Motor neuron (in vitro differentiated cells): ENCODE data around the gene EGLN1. TPM values are rescaled to one million over a fixed set of nuclear protein-coding genes. Genes with fewer than 3 reads are reported as not detected.

ENCODE experiments used
- ATAC-seq, 8 experiments: fragments of 200-7000 bp; cut with Tn5 transposase; replicated peaks in 6 of 8; 2 replicates each; pipeline ENCODE4 v1.8.0; 2021; ENCODE audit warnings: mild to moderate bottlenecking in 8 of 8, moderate library complexity in 8 of 8
- H3K27ac ChIP-seq, 2 donors: fragments of 250-450 bp; sonication (Bioruptor Pico); 2 replicates each; pipeline ENCODE4 v1.9.0; 2021; ENCODE audit warnings: antibody characterized with exemption in 2 of 2, mild to moderate bottlenecking in 2 of 2, moderate library complexity in 1 of 2
- H3K4me1 ChIP-seq, 2 donors: fragments of 250-450 bp; sonication (Bioruptor Pico); replicated peaks in 1 of 2; 2 replicates each; pipeline ENCODE4 v1.6.1; 2021; ENCODE audit warnings: antibody characterized with exemption in 2 of 2, mild to moderate bottlenecking in 2 of 2, moderate library complexity in 1 of 2
- H3K4me3 ChIP-seq, 5 donors: fragments of 250-450 bp; sonication (Bioruptor Pico); 2 replicates each; pipeline ENCODE4 v1.9.0; 2021; ENCODE audit warnings: antibody characterized with exemption in 5 of 5, mild to moderate bottlenecking in 5 of 5, moderate library complexity in 4 of 5
- WGBS, 10 experiments: fragments of 450-650 bp; shearing (Covaris generic); methylation state at CpG; one replicate each; pipeline ENCODE4 v1.0.0; 2022; 5-methylcytosine and 5-hydroxymethylcytosine counted together
- in situ Hi-C, 9 experiments: fragments of 400-800 bp; cut with MboI; loops; one replicate each; pipeline ENCODE4 v1.15.0; 2021; ENCODE audit warnings: low sequenced_read_pairs in 9 of 9, low pct_unique_long_range_greater_than_20kb in 2 of 9; ENCODE audit not compliant: unreplicated experiment in 9 of 9
- total RNA-seq, 8 experiments: library from RNA; unstranded; fragments of 300-600 nt; gene quantifications; 2 replicates each; pipeline versions ENCODE4 v1.2.3 to v1.2.4, GENCODE V29; 2022

Gene EGLN1
- total RNA-seq, 8 experiments from 2014 or later: 14.8 to 46.5 (median 35.4) TPM

- Histone ChIP-seq H3K27ac (no peak overlapping the region), H3K4me1 (peaks cover 4 to 20% of the 10 kb centered on the region in 2 donors), H3K4me3 (no peak overlapping the region)
- in situ Hi-C loops: no loop called here
- ATAC-seq: peak in 3 of 8 experiments; percentile 77 to 99 (median 97)
- WGBS, 10 experiments: 18 to 83% (median 61%) methylated on average over 1 to 6 of the region's 6 CpGs
Measured at GRCh38 chr1:231407547-231408396, 14.3 kb downstream of the EGLN1 start.

- 10 to 92% (median 65%) methylated on average over 1 to 3 of the region's 3 CpGs for WGBS, 10 experiments
- in situ Hi-C loops: no loop called here
- ATAC-seq: no peak
- no peak overlapping the region for H3K27ac ChIP-seq
- H3K4me3 ChIP-seq: no peak overlapping the region
- H3K4me1 ChIP-seq: peaks cover 4 to 15% of the 10 kb centered on the region in 2 donors
Measured at GRCh38 chr1:231407049-231407448, 15.0 kb downstream of the EGLN1 start.

- 80 to 100% (median 95%) methylated on average over 1 to 2 of the region's 2 CpGs; no CpG with 5 or more reads in 1 of the 10 experiments for WGBS, 10 experiments
Measured at GRCh38 chr1:231404318-231404717, 17.8 kb downstream of the EGLN1 start.

GRCh38 chr1:231401478-231401877 lies 20.6 kb downstream of the EGLN1 start:
- Histone ChIP-seq H3K27ac (no peak overlapping the region), H3K4me3 (no peak overlapping the region), H3K4me1 (no peaks in the 10 kb centered on the region)
- ATAC-seq: no peak
- in situ Hi-C loops: no loop called here
- 0 to 94% (median 56%) methylated on average over 1 of the region's 1 CpG; no CpG with 5 or more reads in 2 of the 10 experiments for WGBS, 10 experiments

More at GRCh38 chr1:231404318-231404717, 17.8 kb downstream of the EGLN1 start:
- Histone ChIP-seq H3K4me3 (no peak overlapping the region), H3K27ac (no peak overlapping the region), H3K4me1 (peaks cover 0 to 6% of the 10 kb centered on the region in 2 donors)
- in situ Hi-C loops: no loop called here
- ATAC-seq: no peak

GRCh38 chr1:231397886-231398671 lies 24.0 kb downstream of the EGLN1 start:
- no peak overlapping the region for H3K4me3 ChIP-seq
- no peak overlapping the region for H3K27ac ChIP-seq
- in situ Hi-C loops: no loop called here
- peaks cover 0 to 6% of the 10 kb centered on the region in 2 donors for H3K4me1 ChIP-seq
- ATAC-seq: no peak
- 50 to 100% (median 87%) methylated on average over 1 to 4 of the region's 4 CpGs for WGBS, 10 experiments

- 89 to 100% (median 92%) methylated on average over 1 to 2 of the region's 2 CpGs; no CpG with 5 or more reads in 1 of the 10 experiments for WGBS, 10 experiments
- no peak for ATAC-seq
- in situ Hi-C loops: no loop called here
- Histone ChIP-seq H3K27ac (no peak overlapping the region), H3K4me1 (peaks cover 0 to 6% of the 10 kb centered on the region in 2 donors), H3K4me3 (no peak overlapping the region)
Measured at GRCh38 chr1:231396643-231397042, 25.4 kb downstream of the EGLN1 start.

GRCh38 chr1:231395998-231396390 lies 26.1 kb downstream of the EGLN1 start:
- Histone ChIP-seq H3K4me1 (peaks cover 0 to 6% of the 10 kb centered on the region in 2 donors), H3K27ac (no peak overlapping the region), H3K4me3 (no peak overlapping the region)
- no peak for ATAC-seq
- 43 to 93% (median 73%) methylated on average over 1 to 4 of the region's 4 CpGs; no CpG with 5 or more reads in 1 of the 10 experiments for WGBS, 10 experiments
- in situ Hi-C loops: no loop called here

- Histone ChIP-seq H3K4me3 (no peak overlapping the region), H3K27ac (peak overlapping the region in 1 of 2 donors; percentile 47), H3K4me1 (peaks cover 0 to 6% of the 10 kb centered on the region in 2 donors)
- WGBS, 10 experiments: 2 to 90% (median 70%) methylated on average over 3 to 10 of the region's 10 CpGs; no CpG with 5 or more reads in 1 of the 10 experiments
- ATAC-seq: peak in 7 of 8 experiments; percentile 30 to 97 (median 70)
- in situ Hi-C loops: no loop called here
Measured at GRCh38 chr1:231395076-231395997, 26.8 kb downstream of the EGLN1 start.

GRCh38 chr1:231393668-231394067 lies 28.4 kb downstream of the EGLN1 start:
- Histone ChIP-seq H3K27ac (no peak overlapping the region), H3K4me1 (peaks cover 0 to 6% of the 10 kb centered on the region in 2 donors), H3K4me3 (no peak overlapping the region)
- in situ Hi-C loops: no loop called here
- no peak for ATAC-seq

- in situ Hi-C loops: no loop called here
- no peak overlapping the region for H3K27ac ChIP-seq
- no peak overlapping the region for H3K4me3 ChIP-seq
- peaks cover 0 to 6% of the 10 kb centered on the region in 2 donors for H3K4me1 ChIP-seq
- no peak for ATAC-seq
- WGBS, 10 experiments: 57 to 100% (median 89%) methylated on average over 1 of the region's 1 CpG; no CpG with 5 or more reads in 4 of the 10 experiments
Measured at GRCh38 chr1:231392389-231393131, 29.5 kb downstream of the EGLN1 start.

GRCh38 chr1:231390071-231390470 lies 32.0 kb downstream of the EGLN1 start:
- no peak for ATAC-seq
- no peak overlapping the region for H3K27ac ChIP-seq
- in situ Hi-C loops: no loop called here
- 20 to 100% (median 90%) methylated on average over 1 to 2 of the region's 2 CpGs; no CpG with 5 or more reads in 1 of the 10 experiments for WGBS, 10 experiments
- no peak overlapping the region for H3K4me3 ChIP-seq
- peaks cover 0 to under 1% of the 10 kb centered on the region in 2 donors for H3K4me1 ChIP-seq
